Uterus (tissue), 4 donors: ENCODE data around the gene ST6GALNAC2. TPM values are rescaled to one million over a fixed set of nuclear protein-coding genes. Genes with fewer than 3 reads are reported as not detected.

Experiments used
- DNase-seq, 2 donors: peaks; one replicate each; pipeline ENCODE4 v3.0.0-alpha.2; 2019 to 2020
- H3K27ac ChIP-seq, 2 donors: fragments of 200-600 bp; sonication (generic); 1 replicate in 1 of 2; 2 replicates in 1 of 2; pipeline ENCODE4 v1.5.1; 2016 to 2018
- H3K27me3 ChIP-seq, 2 donors: fragments of 200-600 bp; sonication (generic); one replicate each; pipeline ENCODE4 v1.5.1; 2018 to 2019; ENCODE audit warnings: control low read depth in 1 of 2
- H3K36me3 ChIP-seq, 2 donors: fragments of 200-600 bp; sonication (generic); one replicate each; pipeline ENCODE4 v1.5.1; 2019; ENCODE audit warnings: control low read depth in 1 of 2
- H3K4me1 ChIP-seq, 2 donors: fragments of 200-600 bp; sonication (generic); one replicate each; pipeline ENCODE4 v1.5.1; 2018 to 2019; ENCODE audit warnings: control low read depth in 1 of 2
- H3K4me3 ChIP-seq, 2 donors: fragments of 200-600 bp; sonication (generic); 1 replicate in 1 of 2; 2 replicates in 1 of 2; pipeline ENCODE4 v1.5.1; 2018 to 2019; ENCODE audit warnings: mild to moderate bottlenecking in 1 of 2
- H3K9me3 ChIP-seq, 2 donors: fragments of 200-600 bp; sonication (generic); one replicate each; pipeline ENCODE4 v1.5.1; 2019; ENCODE audit warnings: control low read depth in 1 of 2
- CTCF ChIP-seq, 4 experiments: fragments of 200-600 bp in 2 of 4; fragments of 450-650 bp in 2 of 4; sonication (generic) in 2 of 4; IDR thresholded peaks; one replicate each; pipeline ENCODE4 v1.5.1; 2016 to 2019; ENCODE audit warnings: antibody characterized with exemption in 4 of 4, mild to moderate bottlenecking in 2 of 4, moderate library complexity in 1 of 4
- POLR2A ChIP-seq, 2 donors: fragments of 450-650 bp; IDR thresholded peaks; one replicate each; pipeline ENCODE4 v1.6.1; 2016; ENCODE audit warnings: antibody characterized with exemption in 2 of 2, mild to moderate bottlenecking in 1 of 2, moderate library complexity in 1 of 2
- intact Hi-C: fragments of 100-400 bp; cut with DNase I; formaldehyde crosslinking; loops from one replicate; pipeline ENCODE4 v1.15.1; 2023; ENCODE audit warnings: low total_unique reads
- total RNA-seq, 4 donors: library from RNA; depleted of rRNA in 3 of 4; stranded (reverse); fragments of >200 nt in 3 of 4; gene quantifications; one replicate each; pipeline versions ENCODE4 v1.1.0 to v1.2.4, GENCODE V29; 2014 to 2023
- donor health status: DM: yes; HTN: yes; CAD: no.

ST6GALNAC2 gene
- 1 to 10 TPM in 2 of 4 donors, under 1 TPM in 1, not detected in 1; 0.59 to 9.5 (median 5.3) TPM for total RNA-seq

GRCh38 chr17:76585649-76586593 is at the start of gene ST6GALNAC2:
Gene ST6GALNAC2, minus strand, starts transcription at chr17:76585860. Its CDS starts 52 bp downstream, at chr17:76585808.
- intact Hi-C loops = no loop called here
- DNase-seq = peak; percentile 36 to 42
- Histone ChIP-seq H3K27ac (peak within 1 kb of the TSS in 1 of 2 donors; percentile 16), H3K4me3 (peak within 1 kb of the TSS; percentile 38 to 40), H3K9me3 (no peaks in the 10 kb centered on the region), H3K27me3 (peaks cover 3 to 5% of the 10 kb centered on the region in 2 donors), H3K4me1 (no peaks in the 10 kb centered on the region), H3K36me3 (no peaks in the 10 kb centered on the region)
- TF ChIP-seq CTCF (IDR thresholded peaks at IDR 0.05) = peak; percentile 32 to 67 (median 48)
- TF ChIP-seq POLR2A (IDR thresholded peaks at IDR 0.05) = peak in 1 of 2 donors; percentile 42

GRCh38 chr17:76635039-76635438 is 49.4 kb upstream of the ST6GALNAC2 start:
- no peaks in the 10 kb centered on the region for H3K36me3 ChIP-seq
- TF ChIP-seq CTCF (IDR thresholded peaks at IDR 0.05) = no peak
- no peak for TF ChIP-seq POLR2A (IDR thresholded peaks at IDR 0.05)
- no peak for DNase-seq
- intact Hi-C loops = no loop called here
- no peak overlapping the region for H3K27ac ChIP-seq
- no peaks in the 10 kb centered on the region for H3K9me3 ChIP-seq
- H3K4me3 ChIP-seq = no peak overlapping the region
- no peaks in the 10 kb centered on the region for H3K27me3 ChIP-seq
- H3K4me1 ChIP-seq = no peaks in the 10 kb centered on the region

GRCh38 chr17:76633628-76634328 is 48.1 kb upstream of the ST6GALNAC2 start:
- TF ChIP-seq POLR2A (IDR thresholded peaks at IDR 0.05) = no peak
- TF ChIP-seq CTCF (IDR thresholded peaks at IDR 0.05) = no peak
- no peak overlapping the region for H3K27ac ChIP-seq
- no peak overlapping the region for H3K4me3 ChIP-seq
- H3K27me3 ChIP-seq = no peaks in the 10 kb centered on the region
- intact Hi-C loops = no loop called here
- no peaks in the 10 kb centered on the region for H3K4me1 ChIP-seq
- DNase-seq = no peak
- H3K9me3 ChIP-seq = no peaks in the 10 kb centered on the region
- no peaks in the 10 kb centered on the region for H3K36me3 ChIP-seq

GRCh38 chr17:76631821-76632565 is 46.3 kb upstream of the ST6GALNAC2 start:
- TF ChIP-seq POLR2A (IDR thresholded peaks at IDR 0.05) = no peak
- no peak for TF ChIP-seq CTCF (IDR thresholded peaks at IDR 0.05)
- Histone ChIP-seq H3K4me3 (no peak overlapping the region), H3K36me3 (no peaks in the 10 kb centered on the region), H3K27ac (no peak overlapping the region), H3K27me3 (no peaks in the 10 kb centered on the region), H3K4me1 (no peaks in the 10 kb centered on the region), H3K9me3 (no peaks in the 10 kb centered on the region)
- no peak for DNase-seq
- intact Hi-C loops = no loop called here
